Activated CD8-positive, alpha-beta memory T cell treated with anti-CD3 and anti-CD28 coated beads for 48 hours (primary cell): ENCODE data around the gene R3HDM1.
"Not testable (repeated sequence)": the region's sequence is repeated elsewhere in the genome, so short reads cannot be mapped to it uniquely, and the experiment has no call there.

Experiments
- DNase-seq, 3 experiments: peaks; one replicate each; pipeline ENCODE4 v3.0.0-alpha.2; 2020; ENCODE audit warnings: low read depth in 2 of 3, low spot score in 2 of 3

Gene R3HDM1

DNA sequence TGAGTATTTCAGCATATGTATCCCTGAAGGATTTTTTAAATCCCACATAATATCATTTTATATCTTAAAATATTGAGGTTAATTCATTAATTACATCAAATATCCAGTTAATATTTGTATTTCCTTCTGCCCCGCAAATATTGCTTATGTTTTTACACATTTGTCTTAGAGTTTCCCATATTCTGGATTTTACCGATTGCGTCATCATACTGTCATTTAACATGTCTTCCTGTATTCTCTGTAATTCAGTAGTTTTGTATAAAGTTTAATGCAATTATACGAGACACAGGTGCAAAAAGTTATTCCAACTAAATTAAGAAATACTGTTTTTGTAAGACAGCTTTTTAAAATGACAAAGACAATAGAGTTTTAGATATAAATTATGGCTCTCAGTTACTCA, 176.9 kb downstream of the R3HDM1 start:
- no peak for DNase-seq

DNA sequence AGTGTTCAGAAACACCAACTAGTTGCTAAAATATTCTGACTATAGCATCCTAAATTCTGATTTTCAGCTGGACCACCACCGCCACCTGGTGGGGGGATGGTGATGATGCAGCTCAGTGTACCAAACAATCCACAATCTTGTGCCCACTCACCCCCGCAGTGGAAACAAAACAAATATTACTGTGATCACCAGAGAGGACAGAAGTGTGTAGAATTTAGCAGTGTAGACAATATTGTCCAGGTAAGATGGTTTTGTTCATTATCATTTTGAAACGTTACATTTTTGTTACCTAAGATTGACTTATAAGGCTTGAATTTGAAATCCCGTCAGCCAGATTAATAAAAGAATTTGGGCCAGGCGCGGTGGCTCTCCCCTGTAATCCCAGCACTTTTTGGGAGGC, 178.7 kb downstream of the R3HDM1 start:
- DNase-seq, result peak; percentile 32 to 51 (median 48)

DNA sequence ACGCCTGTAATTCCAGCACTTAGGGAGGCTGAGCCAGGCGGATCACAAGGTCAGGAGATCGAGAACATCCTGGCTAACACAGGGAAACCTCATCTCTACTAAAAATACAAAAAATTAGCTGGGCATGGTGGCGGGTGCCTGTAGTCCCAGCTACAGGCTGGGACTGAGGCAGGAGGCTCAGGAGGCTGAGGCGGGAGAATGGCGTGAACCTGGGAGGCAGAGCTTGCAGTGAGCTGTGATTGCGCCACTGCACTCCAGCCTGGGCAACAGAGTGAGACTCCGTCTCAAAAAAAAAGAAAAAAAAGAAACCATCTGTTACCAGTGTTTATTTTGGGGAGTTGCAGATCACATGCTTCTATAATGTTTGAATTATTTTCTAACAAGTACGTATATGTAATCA, 183.8 kb downstream of the R3HDM1 start:
- DNase-seq, result not testable (repeated sequence)

DNA sequence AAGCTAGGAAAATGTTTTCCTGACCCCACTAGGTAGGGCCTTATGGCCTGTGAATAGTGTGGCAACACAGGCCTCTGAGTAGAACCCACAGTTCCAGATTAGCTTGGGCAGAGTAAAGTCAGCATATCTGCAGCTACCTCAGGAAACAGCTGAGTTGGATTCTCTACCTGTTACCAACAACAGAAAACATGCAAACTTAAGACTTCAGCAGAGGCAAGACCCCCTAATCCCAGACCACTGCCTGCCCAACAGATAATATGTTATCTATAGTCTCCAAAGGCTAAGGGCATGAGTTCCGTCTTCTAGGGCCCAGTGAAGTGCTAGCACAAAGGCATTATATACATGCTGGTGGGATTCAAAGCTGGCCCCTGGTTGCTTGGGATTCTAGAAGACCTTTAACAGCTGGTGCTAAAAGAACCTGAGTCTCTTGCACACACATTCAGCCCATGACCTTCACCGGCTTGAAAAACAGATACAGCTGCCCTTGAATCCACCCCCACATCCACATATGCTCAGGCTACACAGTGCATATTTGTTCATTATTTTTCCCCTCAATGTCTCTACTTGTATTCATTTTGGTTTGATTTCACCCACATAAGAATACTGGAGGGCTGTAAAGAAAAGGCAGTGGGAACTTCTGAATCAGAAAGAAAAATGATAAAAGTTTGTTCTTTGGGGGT, 196.9 kb downstream of the R3HDM1 start:
- no peak for DNase-seq

DNA sequence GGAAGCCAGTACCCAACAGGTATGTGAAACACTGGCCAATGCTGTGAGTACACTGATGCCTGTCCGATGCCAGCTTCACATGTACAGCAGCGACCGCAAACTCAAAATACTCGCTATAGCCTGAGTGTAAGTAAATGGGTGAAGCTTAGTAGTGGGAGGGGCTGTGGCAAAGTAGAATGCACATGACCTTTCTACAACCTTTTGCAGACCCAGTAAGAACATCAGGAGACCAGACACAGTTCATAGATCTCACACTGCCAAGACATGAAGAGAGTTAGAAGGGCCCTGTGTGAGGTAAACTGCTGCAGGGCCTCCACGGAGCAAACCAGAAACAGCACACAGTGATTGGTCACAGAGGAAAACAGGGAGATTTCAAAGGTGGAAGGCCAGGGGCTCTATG, 201.3 kb downstream of the R3HDM1 start:
- DNase-seq, result no peak

DNA sequence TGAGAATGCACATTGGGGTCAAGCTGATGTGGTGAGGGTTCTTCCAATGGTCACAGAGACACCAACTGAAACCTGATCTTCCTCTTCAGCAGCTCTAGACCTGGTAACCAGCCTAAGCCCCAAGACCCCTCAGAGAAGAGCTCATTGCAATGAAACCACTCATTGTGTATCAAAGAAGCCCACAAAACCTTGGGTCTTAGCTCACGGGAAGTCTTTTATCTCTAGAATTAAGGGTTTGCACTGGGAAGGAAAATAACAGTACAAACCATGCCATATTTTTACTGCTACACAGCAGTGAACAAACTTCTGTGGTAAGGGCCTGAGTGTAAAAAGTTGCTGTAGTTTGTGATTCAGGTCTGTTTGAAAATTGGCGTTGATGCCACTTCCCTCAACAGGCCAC, 201.8 kb downstream of the R3HDM1 start:
- DNase-seq, result no peak

DNA sequence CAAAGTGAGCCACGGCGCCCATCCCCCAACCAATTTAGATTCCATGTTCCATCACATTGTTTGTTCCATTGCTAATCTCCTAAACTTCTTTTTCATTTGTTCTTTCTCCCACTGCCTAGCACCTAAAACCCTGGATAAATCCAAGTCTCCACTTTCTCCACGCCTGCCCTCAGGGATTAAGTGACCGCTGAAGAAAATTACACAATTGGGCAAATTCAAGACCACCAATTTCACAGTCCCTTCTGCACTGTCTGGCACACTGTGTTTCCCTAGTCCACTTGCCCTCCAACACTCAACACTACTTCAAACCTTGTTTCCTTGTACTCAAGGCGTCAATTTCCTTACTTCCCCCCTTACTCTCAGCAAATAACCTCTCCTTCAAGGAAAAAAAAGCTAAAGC, 205.3 kb downstream of the R3HDM1 start:
- no peak for DNase-seq

DNA sequence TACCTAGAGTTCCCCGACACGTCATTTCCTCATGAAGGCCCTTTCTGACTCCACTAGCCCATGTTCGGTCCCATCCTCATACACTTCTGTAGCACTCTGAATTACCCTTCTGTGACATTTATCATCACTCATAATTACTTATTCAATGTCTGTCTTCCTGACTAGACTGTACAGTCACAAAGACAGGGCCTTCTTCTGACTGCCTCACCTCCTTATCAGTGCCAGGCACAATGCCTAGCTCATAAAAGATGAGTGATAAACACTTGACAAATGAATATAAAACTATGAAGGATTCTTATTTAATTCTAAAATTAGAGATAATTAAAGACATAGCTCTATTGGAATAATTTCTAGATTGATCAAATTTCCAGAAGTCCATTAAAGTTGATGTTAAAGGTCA, 208.9 kb downstream of the R3HDM1 start:
- no peak for DNase-seq

DNA sequence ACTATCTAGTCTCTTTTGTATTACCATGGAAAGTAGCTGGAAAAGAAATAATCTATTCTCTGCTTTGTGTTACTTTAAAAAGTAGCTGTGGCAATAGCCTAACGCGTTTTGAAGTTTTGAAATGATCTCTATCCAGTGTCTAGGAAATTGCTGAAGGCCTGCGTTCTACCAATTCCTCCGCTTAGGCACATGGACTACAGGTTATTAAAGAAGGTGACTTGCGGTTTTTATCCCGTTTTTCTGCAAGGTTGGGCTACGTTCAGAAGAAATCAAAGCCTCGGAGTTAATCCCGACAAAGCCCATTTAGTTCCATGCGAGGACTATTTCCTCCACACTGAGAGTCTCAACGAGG, 209.7 kb downstream of the R3HDM1 start:
- no peak for DNase-seq

DNA sequence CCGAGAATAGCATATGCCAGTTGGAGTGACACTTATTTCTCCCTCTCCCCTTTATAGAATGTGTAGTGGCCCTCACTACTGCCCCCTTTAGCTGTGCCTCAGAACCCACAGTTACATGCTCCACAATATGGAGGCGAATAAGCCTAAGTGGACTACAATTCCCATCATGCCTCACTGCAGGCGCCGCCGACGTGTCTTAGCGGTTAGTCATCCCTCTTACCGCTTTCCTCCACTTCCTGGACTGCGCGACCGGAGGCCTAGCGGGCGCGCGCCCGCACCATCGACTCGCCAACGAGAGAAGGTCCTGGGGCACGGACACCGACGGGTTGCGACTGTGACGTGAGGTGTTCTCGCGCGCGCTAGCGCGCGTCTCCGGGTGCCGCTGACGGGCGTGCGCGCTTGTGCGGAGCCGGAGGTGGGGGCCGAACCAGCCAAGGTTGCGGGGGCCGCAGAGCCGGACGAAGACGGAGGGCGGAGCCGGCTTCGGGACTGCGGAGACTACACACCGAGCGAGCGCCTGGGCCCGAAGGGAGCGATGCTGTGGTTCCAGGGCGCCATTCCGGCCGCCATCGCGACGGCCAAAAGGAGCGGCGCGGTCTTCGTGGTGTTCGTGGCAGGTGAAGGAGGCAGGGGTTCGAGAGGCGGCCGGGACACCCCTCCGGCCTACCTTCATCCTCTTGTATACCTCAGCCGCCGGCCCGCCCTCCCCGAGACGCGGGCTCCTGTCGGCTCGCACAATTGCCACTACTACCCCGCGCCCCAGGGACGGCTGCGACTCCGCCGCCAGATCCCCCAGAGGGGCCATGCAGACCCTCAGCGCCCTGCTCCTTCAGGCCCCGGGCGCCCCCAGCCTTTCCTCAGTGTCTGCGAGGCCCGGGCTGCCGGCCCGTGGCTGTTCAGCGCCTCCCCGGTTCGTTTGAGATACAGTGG, 210.4 kb downstream of the R3HDM1 start, which contains the start of gene UBXN4:
Gene UBXN4 (plus strand): TSS at position 461 of the 930 bp plus-strand sequence. CDS start 75 bp downstream, at position 536.
- DNase-seq, result peak; percentile 75 to 97 (median 86)

DNA sequence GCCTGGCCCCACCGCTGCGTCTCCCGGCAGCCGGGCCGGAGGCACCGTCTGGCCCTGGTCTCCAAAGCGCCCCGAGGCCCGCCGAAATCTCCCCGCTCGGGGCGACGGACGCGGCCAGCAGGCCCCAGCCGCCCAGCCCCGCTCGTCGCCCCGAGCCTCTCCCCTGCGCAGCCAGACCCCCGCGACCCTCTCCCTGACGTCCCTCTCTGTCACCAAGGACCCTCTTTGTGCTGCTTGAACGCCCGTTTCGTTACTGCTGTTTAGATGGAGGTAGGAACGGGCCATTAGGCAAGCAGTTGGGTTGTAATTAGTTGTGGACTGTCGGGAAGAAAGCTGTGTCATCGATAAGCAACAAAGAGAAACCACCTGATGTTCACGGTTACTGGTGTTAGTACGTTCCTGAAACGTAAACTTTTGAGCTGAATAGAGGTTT, 211.1 kb downstream of the R3HDM1 start:
- DNase-seq, result peak in 2 of 3 experiments; percentile 11 to 26

DNA sequence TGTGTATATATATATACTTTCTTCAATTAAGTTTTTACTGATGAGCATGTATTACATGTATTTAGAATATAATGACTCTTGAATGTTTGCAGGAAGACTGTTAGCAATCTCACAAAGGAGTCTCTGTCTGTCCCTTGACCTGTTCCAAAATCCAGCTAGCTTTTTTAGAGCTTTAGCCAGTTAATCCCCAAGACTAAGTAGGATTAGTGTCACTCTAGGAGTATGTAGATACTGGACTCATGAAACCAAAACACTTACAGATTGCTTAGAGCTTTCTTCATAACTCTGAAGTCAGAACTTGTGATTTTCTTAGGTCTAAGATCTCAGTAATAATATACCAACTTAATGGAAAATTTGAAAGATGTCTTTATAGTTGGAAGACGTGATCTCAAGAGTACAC, 212.6 kb downstream of the R3HDM1 start:
- no peak for DNase-seq

DNA sequence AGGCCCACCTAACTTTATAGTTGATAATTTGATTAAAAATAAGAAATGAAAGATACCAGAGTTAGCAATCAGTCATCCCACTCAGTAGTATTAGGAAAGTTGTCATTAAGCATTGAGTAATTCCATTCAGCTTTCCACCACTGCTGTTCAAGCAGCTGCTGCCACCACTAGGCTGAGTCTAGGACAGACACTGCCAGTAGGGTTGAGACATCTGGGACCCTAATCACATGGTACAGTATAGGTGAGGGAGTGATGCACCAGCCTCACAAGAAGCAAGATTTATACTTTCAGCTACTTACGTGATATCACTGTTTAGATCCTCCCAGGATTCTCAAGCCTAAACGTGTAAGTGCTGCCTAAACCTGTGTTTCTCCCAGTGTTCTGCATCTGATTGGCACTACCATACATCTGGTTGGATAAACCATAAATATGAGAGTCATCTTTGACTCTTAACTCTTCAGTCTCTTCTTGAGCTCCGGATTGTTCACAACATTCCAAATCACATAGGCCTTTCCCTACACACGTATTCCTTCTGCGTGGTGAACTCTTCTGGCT, 213.6 kb downstream of the R3HDM1 start:
- no peak for DNase-seq

DNA sequence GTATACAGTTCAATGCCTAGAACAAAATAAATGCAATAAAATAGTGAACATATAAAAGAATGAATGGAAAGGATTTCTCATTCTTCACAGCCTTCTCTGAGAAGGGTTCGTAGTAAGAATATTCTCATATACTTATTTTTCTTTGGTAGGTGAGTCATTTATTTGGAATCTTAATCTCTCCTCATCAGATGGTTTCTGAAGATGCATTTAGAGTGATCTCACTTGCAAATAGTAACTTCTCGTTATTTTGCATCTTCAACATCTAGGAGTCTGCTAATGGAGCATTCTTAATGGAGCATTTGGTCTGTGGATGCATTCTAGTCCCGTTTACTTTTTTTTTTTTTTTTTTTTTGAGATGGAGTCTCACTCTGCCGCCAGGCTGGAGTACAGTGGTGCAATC, 214.3 kb downstream of the R3HDM1 start:
- no peak for DNase-seq

DNA sequence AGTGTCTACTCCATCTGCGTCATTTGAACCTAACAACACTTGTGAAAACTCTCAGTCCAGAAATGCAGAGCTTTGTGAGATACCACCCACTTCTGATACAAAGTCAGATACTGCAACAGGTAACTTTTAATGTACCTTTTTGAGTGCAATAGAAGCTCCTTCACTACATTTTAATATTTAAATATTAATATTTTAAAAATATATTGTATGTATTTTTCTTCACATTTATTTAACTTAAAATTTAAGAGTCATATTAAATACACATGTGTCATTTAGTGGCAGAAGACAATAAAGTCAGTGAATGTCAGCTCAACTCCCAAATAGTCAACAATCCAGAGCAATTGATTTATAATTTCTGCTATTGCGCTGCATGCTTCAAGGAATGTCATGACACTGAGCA, 224.3 kb downstream of the R3HDM1 start:
- no peak for DNase-seq

DNA sequence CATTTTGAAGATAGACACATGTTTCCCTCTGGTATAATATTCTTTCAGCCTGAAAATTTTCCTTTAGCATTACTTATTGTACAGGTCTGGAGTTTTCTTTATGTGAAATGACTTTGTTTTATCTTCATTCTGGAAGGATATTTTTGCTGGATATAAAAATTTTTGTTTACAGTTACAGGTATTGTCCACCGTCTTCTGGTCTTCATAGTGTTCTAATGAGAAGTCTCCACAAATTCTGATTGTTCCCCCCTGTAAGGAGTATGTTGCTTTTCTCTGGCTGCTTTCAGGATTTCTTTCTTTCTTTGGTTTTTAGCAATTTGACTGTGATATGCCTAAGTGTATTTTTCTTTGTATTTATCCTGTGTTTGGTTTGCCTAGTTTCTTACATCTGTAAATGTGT, 225.4 kb downstream of the R3HDM1 start:
- DNase-seq, result no peak

DNA sequence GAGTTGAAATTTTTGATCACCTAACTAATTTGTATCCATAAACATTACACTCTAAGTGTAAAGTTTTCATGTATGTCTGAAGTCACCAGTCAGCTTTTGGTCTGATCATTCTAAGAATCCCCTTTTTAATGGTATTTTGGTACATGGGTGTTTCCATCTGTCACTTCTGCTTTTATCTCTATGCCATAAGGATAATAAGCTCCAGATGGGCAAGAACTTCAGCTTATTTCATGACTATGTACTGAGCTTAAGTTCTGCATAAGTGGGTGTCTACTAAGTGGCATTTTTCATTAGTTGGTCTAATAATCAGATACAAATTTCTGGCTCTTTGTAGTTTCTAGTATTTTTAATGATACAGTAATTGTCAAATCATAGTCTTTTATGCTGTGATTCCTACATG, 230.7 kb downstream of the R3HDM1 start:
- DNase-seq, result no peak

DNA sequence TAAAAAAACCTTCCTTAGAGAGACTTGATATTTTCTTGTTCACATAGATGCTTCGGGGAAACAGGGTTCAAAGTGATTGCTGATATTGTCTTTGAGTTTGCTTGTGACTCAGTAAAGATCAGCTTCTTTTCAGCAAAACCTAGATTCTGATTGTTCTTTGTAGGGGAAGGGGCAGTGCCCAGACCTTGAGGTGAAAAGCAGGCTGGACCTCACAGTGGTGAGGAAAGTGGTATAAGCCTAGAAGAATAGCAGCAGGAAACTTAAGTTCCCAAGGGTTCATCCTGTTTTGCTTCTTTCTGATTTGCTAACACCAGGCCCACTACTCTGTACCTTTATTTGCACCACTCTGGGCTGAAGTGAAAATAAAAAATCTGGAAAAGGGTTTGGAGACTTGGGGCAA, 231.2 kb downstream of the R3HDM1 start:
- no peak for DNase-seq

DNA sequence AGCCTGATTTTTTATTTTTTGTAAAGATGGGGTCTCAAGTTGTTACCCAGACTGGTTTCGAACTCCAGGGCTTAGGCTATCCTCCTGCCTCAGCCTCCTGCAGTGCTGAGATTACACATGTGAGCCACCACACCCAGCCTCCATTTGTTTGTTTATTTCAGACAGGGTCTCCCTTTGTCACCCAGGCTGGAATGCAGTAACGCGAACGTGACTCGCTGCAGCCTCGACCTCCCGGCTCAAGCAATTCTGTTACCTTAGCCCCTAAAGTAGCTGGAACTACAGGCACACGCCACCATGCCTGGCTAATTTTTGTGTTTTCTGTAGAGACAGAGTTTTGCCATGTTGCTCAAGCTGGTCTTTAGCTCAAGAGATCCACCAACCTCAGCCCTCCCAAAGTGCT, 237.6 kb downstream of the R3HDM1 start:
- DNase-seq, result no peak

DNA sequence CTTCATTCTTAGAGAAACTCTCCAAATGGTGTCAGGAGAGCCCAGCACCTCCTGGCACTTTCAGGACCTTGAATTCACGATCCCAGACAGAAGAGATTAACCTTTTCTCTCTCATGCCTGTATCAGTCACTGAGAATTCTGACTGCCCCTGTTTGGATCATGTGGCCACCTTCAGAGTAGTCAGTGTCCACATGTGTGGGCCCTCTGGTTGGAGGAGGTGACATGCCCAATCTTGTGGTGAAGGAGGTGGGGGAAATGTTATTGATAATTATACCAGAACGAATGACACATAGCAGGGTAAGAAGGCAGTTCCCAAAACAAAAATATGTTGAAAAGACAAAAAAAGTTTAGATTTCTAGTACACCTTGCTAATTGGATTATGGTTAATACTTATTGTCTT, 242.0 kb downstream of the R3HDM1 start:
- DNase-seq, result no peak

DNA sequence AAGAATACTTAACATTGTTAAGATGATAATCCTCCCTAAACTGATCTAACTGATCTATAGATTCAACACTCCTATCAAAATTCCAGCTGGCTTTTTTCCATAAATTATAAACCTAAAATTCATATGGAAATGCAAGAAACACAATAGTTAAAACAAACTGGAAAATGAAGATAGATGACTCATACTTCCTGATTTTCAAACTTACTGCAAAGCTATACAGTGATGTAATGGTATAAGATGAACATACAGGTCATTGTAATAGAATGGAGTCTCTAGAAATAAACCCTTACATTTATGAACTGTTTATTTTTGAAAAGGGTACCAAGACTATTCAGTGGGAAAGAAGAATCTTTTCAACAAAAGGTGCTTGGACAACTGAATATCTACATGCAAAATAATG, 242.6 kb downstream of the R3HDM1 start:
- DNase-seq, result no peak
